Suprapubic skin (tissue), 3 donors: ENCODE measurements around the gene DMWD.

Source experiments
- POLR2A ChIP-seq, 2 donors: fragments of 450-650 bp; IDR thresholded peaks; one replicate each; pipeline ENCODE4 v1.6.1; 2017; ENCODE audit warnings: antibody characterized with exemption in 2 of 2, mild to moderate bottlenecking in 2 of 2, moderate library complexity in 2 of 2
- TF ChIP-seq, protein P1 (sequence below), 2 donors: fragments of 200-600 bp in 1 of 2; fragments of 450-650 bp in 1 of 2; sonication (generic) in 1 of 2; IDR thresholded peaks; one replicate each; pipeline ENCODE4 v1.5.1; 2016 to 2019; ENCODE audit warnings: antibody characterized with exemption in 2 of 2, mild to moderate bottlenecking in 1 of 2, moderate library complexity in 1 of 2

- TF ChIP-seq POLR2A (IDR thresholded peaks at IDR 0.05) = no peak
- TF ChIP-seq, protein P1, sequence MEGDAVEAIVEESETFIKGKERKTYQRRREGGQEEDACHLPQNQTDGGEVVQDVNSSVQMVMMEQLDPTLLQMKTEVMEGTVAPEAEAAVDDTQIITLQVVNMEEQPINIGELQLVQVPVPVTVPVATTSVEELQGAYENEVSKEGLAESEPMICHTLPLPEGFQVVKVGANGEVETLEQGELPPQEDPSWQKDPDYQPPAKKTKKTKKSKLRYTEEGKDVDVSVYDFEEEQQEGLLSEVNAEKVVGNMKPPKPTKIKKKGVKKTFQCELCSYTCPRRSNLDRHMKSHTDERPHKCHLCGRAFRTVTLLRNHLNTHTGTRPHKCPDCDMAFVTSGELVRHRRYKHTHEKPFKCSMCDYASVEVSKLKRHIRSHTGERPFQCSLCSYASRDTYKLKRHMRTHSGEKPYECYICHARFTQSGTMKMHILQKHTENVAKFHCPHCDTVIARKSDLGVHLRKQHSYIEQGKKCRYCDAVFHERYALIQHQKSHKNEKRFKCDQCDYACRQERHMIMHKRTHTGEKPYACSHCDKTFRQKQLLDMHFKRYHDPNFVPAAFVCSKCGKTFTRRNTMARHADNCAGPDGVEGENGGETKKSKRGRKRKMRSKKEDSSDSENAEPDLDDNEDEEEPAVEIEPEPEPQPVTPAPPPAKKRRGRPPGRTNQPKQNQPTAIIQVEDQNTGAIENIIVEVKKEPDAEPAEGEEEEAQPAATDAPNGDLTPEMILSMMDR (IDR thresholded peaks at IDR 0.05) = no peak
These were observed 21.2 kb downstream of the DMWD start for GRCh38 chr19:45771311-45771933.
